GM23338 (cell line): ENCODE results near the gene MARCHF2. TPM values are rescaled to one million over a fixed set of nuclear protein-coding genes. Genes with fewer than 3 reads are reported as not detected.
A peak's percentile ranks its signal among the peaks of the same experiment; 100 is the strongest.

Source experiments
- ATAC-seq: fragments of 200-7000 bp; cut with Tn5 transposase; 3 replicates; pipeline ENCODE4 v1.9.1; 2020
- DNase-seq: peaks from one replicate; pipeline ENCODE4 v3.0.0-alpha.2; 2015; ENCODE audit warnings: low spot score
- H2AFZ ChIP-seq: fragments of 200-600 bp; sonication (generic); 2 replicates; pipeline ENCODE4 v1.8.0; 2016; ENCODE audit warnings: antibody characterized with exemption, mild to moderate bottlenecking, moderate library complexity
- H3F3A ChIP-seq: fragments of 200-600 bp; sonication (generic); replicated peaks from 2 replicates; pipeline ENCODE4 v1.8.0; 2017; ENCODE audit warnings: antibody characterized with exemption, mixed run types, low read depth
- H3K27ac ChIP-seq: fragments of 200-600 bp; sonication (generic); 2 replicates; pipeline ENCODE4 v1.6.1; 2016; ENCODE audit warnings: low read depth
- H3K27me3 ChIP-seq: fragments of 200-600 bp; sonication (generic); 2 replicates; pipeline ENCODE4 v1.8.0; 2016; ENCODE audit warnings: mild to moderate bottlenecking, mixed run types, moderate library complexity; ENCODE audit not compliant: insufficient read depth
- H3K36me3 ChIP-seq: fragments of 200-600 bp; sonication (generic); 2 replicates; pipeline ENCODE4 v1.8.0; 2016; ENCODE audit warnings: mild to moderate bottlenecking; ENCODE audit not compliant: insufficient read depth
- H3K4me1 ChIP-seq: fragments of 200-600 bp; sonication (generic); 2 replicates; pipeline ENCODE4 v1.8.0; 2016; ENCODE audit warnings: mild to moderate bottlenecking, moderate library complexity; ENCODE audit not compliant: insufficient read depth
- H3K4me2 ChIP-seq: fragments of 200-600 bp; sonication (generic); 2 replicates; pipeline ENCODE4 v1.7.1; 2017; ENCODE audit warnings: mixed run types
- H3K4me3 ChIP-seq: fragments of 200-600 bp; sonication (generic); 2 replicates; pipeline ENCODE4 v1.6.1; 2016; ENCODE audit warnings: mixed run types
- H3K79me2 ChIP-seq: fragments of 200-600 bp; sonication (generic); replicated peaks from 2 replicates; pipeline ENCODE4 v1.8.0; 2017; ENCODE audit warnings: mild to moderate bottlenecking; ENCODE audit not compliant: insufficient read depth
- H3K9me2 ChIP-seq: fragments of 200-600 bp; sonication (generic); 2 replicates; pipeline ENCODE4 v1.8.0; 2017; ENCODE audit not compliant: insufficient read depth
- H4K20me1 ChIP-seq: fragments of 200-600 bp; sonication (generic); replicated peaks from 2 replicates; pipeline ENCODE4 v1.8.0; 2017; ENCODE audit warnings: mild to moderate bottlenecking; ENCODE audit not compliant: insufficient read depth
- H3K27ac Mint-ChIP-seq: 2 replicates; pipeline ENCODE4 v1.8.0; 2020; ENCODE audit warnings: inconsistent platforms, mild to moderate bottlenecking, moderate library complexity, mixed read lengths
- H3K27me3 Mint-ChIP-seq: 3 replicates; pipeline ENCODE4 v1.8.0; 2022; ENCODE audit warnings: low read depth, mild to moderate bottlenecking, moderate library complexity, mixed read lengths, inconsistent platforms; ENCODE audit not compliant: insufficient read depth, poor library complexity
- H3K36me3 Mint-ChIP-seq: 3 replicates; pipeline ENCODE4 v1.8.0; 2021; ENCODE audit warnings: low read depth, mild to moderate bottlenecking, inconsistent platforms, moderate library complexity, mixed read lengths
- H3K4me1 Mint-ChIP-seq: 3 replicates; pipeline ENCODE4 v1.8.0; 2020; ENCODE audit warnings: mild to moderate bottlenecking, inconsistent platforms, mixed read lengths
- H3K4me3 Mint-ChIP-seq: 3 replicates; pipeline ENCODE4 v1.8.0; 2021; ENCODE audit warnings: moderate library complexity, mild to moderate bottlenecking, inconsistent platforms, mixed read lengths
- H3K9me3 Mint-ChIP-seq: 3 replicates; pipeline ENCODE4 v1.8.0; 2020; ENCODE audit warnings: moderate library complexity, mild to moderate bottlenecking, inconsistent platforms, mixed read lengths
- CREB1 ChIP-seq: fragments of 250-450 bp; sonication (Bioruptor Pico); IDR thresholded peaks from 2 replicates; pipeline ENCODE4 v1.5.0; 2020; ENCODE audit warnings: low read depth, mild to moderate bottlenecking, moderate library complexity
- ETS1 ChIP-seq: IDR thresholded peaks from 2 replicates; pipeline ENCODE4 v1.6.1; 2016; ENCODE audit warnings: antibody characterized with exemption
- EZH2 ChIP-seq: fragments of 200-600 bp; sonication (generic); IDR thresholded peaks from one replicate; pipeline ENCODE4 v1.8.0; 2017; ENCODE audit warnings: antibody characterized with exemption, mild to moderate bottlenecking, low read depth; ENCODE audit not compliant: unreplicated experiment
- EZH2phosphoT487 ChIP-seq: fragments of 200-600 bp; sonication (generic); IDR thresholded peaks from one replicate; pipeline ENCODE4 v1.8.1; 2018; ENCODE audit warnings: antibody characterized with exemption; ENCODE audit not compliant: unreplicated experiment
- JUNB ChIP-seq: IDR thresholded peaks from one replicate; pipeline ENCODE4 v1.6.1; 2016; ENCODE audit warnings: antibody characterized with exemption; ENCODE audit not compliant: unreplicated experiment
- NANOG ChIP-seq: IDR thresholded peaks from 2 replicates; pipeline ENCODE4 v1.6.1; 2016; ENCODE audit warnings: antibody characterized with exemption, borderline replicate concordance
- POLR2AphosphoS5 ChIP-seq: IDR thresholded peaks from 2 replicates; pipeline ENCODE4 v1.6.1; 2016; ENCODE audit warnings: antibody characterized with exemption, low read depth
- REST ChIP-seq: IDR thresholded peaks from one replicate; pipeline ENCODE4 v1.6.1; 2018; ENCODE audit warnings: antibody characterized with exemption; ENCODE audit not compliant: unreplicated experiment
- STAT1 ChIP-seq: IDR thresholded peaks from one replicate; pipeline ENCODE4 v1.6.1; 2016; ENCODE audit warnings: antibody characterized with exemption; ENCODE audit not compliant: unreplicated experiment
- ZNF114 ChIP-seq: fragments of 250-450 bp; sonication (Bioruptor Pico); IDR thresholded peaks from 2 replicates; pipeline ENCODE4 v1.5.0; 2020; ENCODE audit warnings: mild to moderate bottlenecking, moderate library complexity
- ZNF331 ChIP-seq: fragments of 250-450 bp; sonication (Bioruptor Pico); IDR thresholded peaks from 2 replicates; pipeline ENCODE4 v1.5.0; 2020; ENCODE audit warnings: low read depth, mild to moderate bottlenecking, moderate library complexity
- ZNF462 ChIP-seq: fragments of 250-450 bp; sonication (Bioruptor Pico); IDR thresholded peaks from 2 replicates; pipeline ENCODE4 v1.5.0; 2020; ENCODE audit warnings: mild to moderate bottlenecking, moderate library complexity
- polyA plus RNA-seq: library from polyadenylated mRNA; unstranded; fragments of >200 nt; fragmentation: Nextera tagmentation; extraction: Ambion mirVana; gene quantifications from 2 replicates; pipeline ENCODE4 v1.2.1, GENCODE V29; 2016
- total RNA-seq: library from RNA; depleted of rRNA; stranded (reverse); fragments of >200 nt; shearing (Covaris generic); gene quantifications from 2 replicates; pipeline ENCODE4 v1.2.3, GENCODE V29; 2014
- TF ChIP-seq, protein P1 (sequence below), 2 experiments: fragments of 200-600 bp in 1 of 2; sonication (generic) in 1 of 2; conservative IDR thresholded peaks; 2 replicates each; pipeline versions ENCODE4 v1.5.1 to v1.6.1; 2016 to 2017; ENCODE audit warnings: antibody characterized with exemption in 2 of 2, low read depth in 2 of 2, mild to moderate bottlenecking in 2 of 2, moderate library complexity in 1 of 2

The MARCHF2 gene
- total and polyA plus RNA-seq, 2 experiments from 2014 or later = 18.9 to 50.1 TPM

DNA sequence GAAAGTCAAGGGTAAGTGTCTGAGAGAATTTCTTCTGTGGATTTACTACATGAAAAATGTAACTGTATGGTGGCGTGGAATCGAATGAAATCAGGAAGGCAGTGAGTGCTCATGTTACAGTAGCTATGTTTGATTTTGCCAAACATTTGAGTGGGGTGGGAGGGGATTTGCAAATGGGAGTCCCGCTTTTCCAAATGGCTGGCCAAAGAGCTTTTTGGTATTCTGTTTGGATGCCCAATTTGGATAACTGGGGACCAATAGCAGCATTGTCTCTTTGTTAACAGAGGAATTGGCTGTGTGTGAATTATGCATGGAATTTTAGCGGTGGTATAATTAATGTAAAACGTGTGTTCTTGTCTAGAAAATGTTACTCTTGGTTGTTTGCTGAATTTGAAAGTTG, 49.5 kb downstream of the MARCHF2 start:
- Histone ChIP-seq H3F3A (peaks cover 38% of the 10 kb centered on the region), H3K9me2 (no peaks in the 10 kb centered on the region), H3K27me3 (no peaks in the 10 kb centered on the region), H2AFZ (no peak overlapping the region), H3K4me1 (peaks cover 40% of the 10 kb centered on the region), H3K4me3 (no peak overlapping the region), H3K36me3 (peaks cover 46% of the 10 kb centered on the region), H3K27ac (peak overlapping the region; percentile 52; the same call in 1 of the 2 replicates), H3K79me2 (peaks cover 100% of the 10 kb centered on the region), H4K20me1 (peaks cover 84% of the 10 kb centered on the region), H3K4me2 (no peak overlapping the region)
- H3K9me3 Mint-ChIP-seq = no peaks in the 10 kb centered on the region
- ATAC-seq (no peak), DNase-seq (no peak)
- TF ChIP-seq EZH2phosphoT487 = no peak
- TF ChIP-seq JUNB = no peak
- TF ChIP-seq ETS1 = no peak
- no peak for TF ChIP-seq EZH2
- TF ChIP-seq ZNF462 (CRISPR knock-in tag) = no peak
- TF ChIP-seq POLR2AphosphoS5 = no peak
- no peak for TF ChIP-seq REST
- TF ChIP-seq CREB1 (CRISPR knock-in tag) = no peak
- TF ChIP-seq STAT1 = no peak
- TF ChIP-seq NANOG = no peak
- TF ChIP-seq, protein P1, sequence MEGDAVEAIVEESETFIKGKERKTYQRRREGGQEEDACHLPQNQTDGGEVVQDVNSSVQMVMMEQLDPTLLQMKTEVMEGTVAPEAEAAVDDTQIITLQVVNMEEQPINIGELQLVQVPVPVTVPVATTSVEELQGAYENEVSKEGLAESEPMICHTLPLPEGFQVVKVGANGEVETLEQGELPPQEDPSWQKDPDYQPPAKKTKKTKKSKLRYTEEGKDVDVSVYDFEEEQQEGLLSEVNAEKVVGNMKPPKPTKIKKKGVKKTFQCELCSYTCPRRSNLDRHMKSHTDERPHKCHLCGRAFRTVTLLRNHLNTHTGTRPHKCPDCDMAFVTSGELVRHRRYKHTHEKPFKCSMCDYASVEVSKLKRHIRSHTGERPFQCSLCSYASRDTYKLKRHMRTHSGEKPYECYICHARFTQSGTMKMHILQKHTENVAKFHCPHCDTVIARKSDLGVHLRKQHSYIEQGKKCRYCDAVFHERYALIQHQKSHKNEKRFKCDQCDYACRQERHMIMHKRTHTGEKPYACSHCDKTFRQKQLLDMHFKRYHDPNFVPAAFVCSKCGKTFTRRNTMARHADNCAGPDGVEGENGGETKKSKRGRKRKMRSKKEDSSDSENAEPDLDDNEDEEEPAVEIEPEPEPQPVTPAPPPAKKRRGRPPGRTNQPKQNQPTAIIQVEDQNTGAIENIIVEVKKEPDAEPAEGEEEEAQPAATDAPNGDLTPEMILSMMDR (conservative IDR thresholded peaks at IDR 0.05; ENCODE audit: low read depth in 2 of 2) = no peak
- TF ChIP-seq ZNF331 = no peak
- TF ChIP-seq ZNF114 (CRISPR knock-in tag) = no peak
- peaks cover 53% of the 10 kb centered on the region for H3K4me1 Mint-ChIP-seq
- H3K27me3 Mint-ChIP-seq = no peaks in the 10 kb centered on the region
- no peak overlapping the region for H3K27ac Mint-ChIP-seq
- H3K36me3 Mint-ChIP-seq = peaks cover 81% of the 10 kb centered on the region
- H3K4me3 Mint-ChIP-seq = no peak overlapping the region
